ENCODE data around the gene NAV3. TPM values are rescaled to one million over a fixed set of nuclear protein-coding genes. Genes with fewer than 3 reads are reported as not detected.

NAV3 gene
- polyA plus RNA-seq, 1 donor from 2014 or later, result 36.9 TPM

- no peak overlapping the region for H3K4me3 ChIP-seq (ENCODE audit: low read length)
- no peaks in the 10 kb centered on the region for H3K36me3 ChIP-seq (ENCODE audit: insufficient read depth, low read length)
- no peak overlapping the region for H3K4me2 ChIP-seq (ENCODE audit: low read length)
- no peaks in the 10 kb centered on the region for H3K9me3 ChIP-seq (ENCODE audit: low read length)
- no peak overlapping the region for H3K9ac ChIP-seq (ENCODE audit: low read length)
- TF ChIP-seq REST (IDR thresholded peaks at IDR 0.05; ENCODE audit: borderline replicate concordance), result no peak
- TF ChIP-seq TAF1 (IDR thresholded peaks at IDR 0.05; ENCODE audit: low read depth), result no peak
- TF ChIP-seq SMC3 (conservative IDR thresholded peaks at IDR 0.05; ENCODE audit: poor library complexity), result no peak
- no peak for TF ChIP-seq EZH2 (IDR thresholded peaks at IDR 0.05; ENCODE audit: borderline replicate concordance, insufficient read depth, low read length, poor library complexity, severe bottlenecking)
- no peak for TF ChIP-seq CTCF (IDR thresholded peaks at IDR 0.05; ENCODE audit: poor library complexity, severe bottlenecking)
- no peak for TF ChIP-seq EP300 (conservative IDR thresholded peaks at IDR 0.05; ENCODE audit: poor library complexity, severe bottlenecking)
- TF ChIP-seq POLR2AphosphoS5 (IDR thresholded peaks at IDR 0.05), result no peak
- TF ChIP-seq MXI1 (conservative IDR thresholded peaks at IDR 0.05; ENCODE audit: poor library complexity, severe bottlenecking), result no peak
- TF ChIP-seq RAD21 (conservative IDR thresholded peaks at IDR 0.05), result no peak
- no peak overlapping the region for H2AFZ ChIP-seq (ENCODE audit: low read depth, low read length)
- no peaks in the 10 kb centered on the region for H3K9me2 ChIP-seq (ENCODE audit: insufficient read depth, low read length)
- H3K27me3 ChIP-seq (ENCODE audit: insufficient read depth, low read depth, low read length), result no peaks in the 10 kb centered on the region
- no peaks in the 10 kb centered on the region for H3F3A ChIP-seq (ENCODE audit: insufficient read depth, low read length, poor library complexity, severe bottlenecking)
- no peaks in the 10 kb centered on the region for H3K79me2 ChIP-seq (replicated peaks; ENCODE audit: insufficient read depth, low read length)
- no peaks in the 10 kb centered on the region for H4K20me1 ChIP-seq (ENCODE audit: insufficient read depth)
- no peak overlapping the region for H3K27ac ChIP-seq (ENCODE audit: low read length)
Measured at GRCh38 chr12:78157199-78157598, 326.5 kb downstream of the NAV3 start.

- Histone ChIP-seq H3K9me3 (ENCODE audit: low read length) (no peaks in the 10 kb centered on the region), H3K9ac (ENCODE audit: low read length) (no peak overlapping the region), H3K4me3 (ENCODE audit: low read length) (no peak overlapping the region), H3K27ac (ENCODE audit: low read length) (no peak overlapping the region), H3F3A (ENCODE audit: insufficient read depth, low read length, poor library complexity, severe bottlenecking) (no peaks in the 10 kb centered on the region), H2AFZ (ENCODE audit: low read depth, low read length) (no peak overlapping the region), H3K27me3 (ENCODE audit: insufficient read depth, low read depth, low read length) (no peaks in the 10 kb centered on the region), H3K9me2 (ENCODE audit: insufficient read depth, low read length) (no peaks in the 10 kb centered on the region), H3K4me2 (ENCODE audit: low read length) (no peak overlapping the region), H4K20me1 (ENCODE audit: insufficient read depth) (no peaks in the 10 kb centered on the region), H3K79me2 (replicated peaks; ENCODE audit: insufficient read depth, low read length) (no peaks in the 10 kb centered on the region), H3K36me3 (ENCODE audit: insufficient read depth, low read length) (peaks cover 6% of the 10 kb centered on the region)
- TF ChIP-seq RAD21 (conservative IDR thresholded peaks at IDR 0.05) (no peak), TAF1 (IDR thresholded peaks at IDR 0.05; ENCODE audit: low read depth) (no peak), EZH2 (IDR thresholded peaks at IDR 0.05; ENCODE audit: borderline replicate concordance, insufficient read depth, low read length, poor library complexity, severe bottlenecking) (no peak), MXI1 (conservative IDR thresholded peaks at IDR 0.05; ENCODE audit: poor library complexity, severe bottlenecking) (no peak), CTCF (IDR thresholded peaks at IDR 0.05; ENCODE audit: poor library complexity, severe bottlenecking) (no peak), REST (IDR thresholded peaks at IDR 0.05; ENCODE audit: borderline replicate concordance) (no peak), SMC3 (conservative IDR thresholded peaks at IDR 0.05; ENCODE audit: poor library complexity) (no peak), POLR2AphosphoS5 (IDR thresholded peaks at IDR 0.05) (no peak), EP300 (conservative IDR thresholded peaks at IDR 0.05; ENCODE audit: poor library complexity, severe bottlenecking) (no peak)
Measured at GRCh38 chr12:78164154-78164553, 333.5 kb downstream of the NAV3 start.

All from neural cell (in vitro differentiated cells).